ENCODE results near the gene EPB41L1. TPM values are rescaled to one million over a fixed set of nuclear protein-coding genes. Genes with fewer than 3 reads are reported as not detected.
A peak's percentile ranks its signal among the peaks of the same experiment; 100 is the strongest.

The EPB41L1 gene
- total RNA-seq, 1 donor from 2014 or later = 54.8 TPM

DNA sequence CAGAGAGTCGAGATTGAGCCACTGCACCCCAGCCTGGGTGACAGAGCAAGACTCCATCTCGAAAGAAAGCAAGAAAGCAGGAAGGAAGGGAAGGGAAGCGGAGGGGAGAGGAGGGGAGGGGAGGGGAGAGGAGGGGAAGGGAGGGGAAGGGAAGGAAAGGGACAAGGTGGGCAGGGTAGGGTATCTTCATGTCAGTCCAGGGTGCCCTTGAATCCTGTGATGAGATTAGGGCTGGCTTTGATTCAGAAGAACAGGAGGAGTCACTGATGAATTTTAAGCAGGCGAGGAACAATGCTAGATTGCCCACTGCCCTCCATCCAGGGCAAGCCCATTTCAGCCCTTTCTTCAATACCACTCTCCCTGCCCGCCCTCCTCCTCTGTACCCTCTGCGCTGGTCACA lies 35.0 kb upstream of the EPB41L1 start:
- Histone ChIP-seq H3K27me3 (no peaks in the 10 kb centered on the region), H3K4me3 (no peak overlapping the region), H3K27ac (no peak overlapping the region), H3K36me3 (no peaks in the 10 kb centered on the region), H3K9me3 (no peaks in the 10 kb centered on the region), H3K4me1 (peaks cover 10% of the 10 kb centered on the region)
- DNase-seq (ENCODE audit: extremely low spot score in 2 of 2) = no peak
- TF ChIP-seq POLR2AphosphoS5 (IDR thresholded peaks at IDR 0.05; ENCODE audit: insufficient read depth in 1 of 2, low read depth in 1 of 2) (no peak), POLR2A (IDR thresholded peaks at IDR 0.05) (no peak)
- TF ChIP-seq, protein P1, sequence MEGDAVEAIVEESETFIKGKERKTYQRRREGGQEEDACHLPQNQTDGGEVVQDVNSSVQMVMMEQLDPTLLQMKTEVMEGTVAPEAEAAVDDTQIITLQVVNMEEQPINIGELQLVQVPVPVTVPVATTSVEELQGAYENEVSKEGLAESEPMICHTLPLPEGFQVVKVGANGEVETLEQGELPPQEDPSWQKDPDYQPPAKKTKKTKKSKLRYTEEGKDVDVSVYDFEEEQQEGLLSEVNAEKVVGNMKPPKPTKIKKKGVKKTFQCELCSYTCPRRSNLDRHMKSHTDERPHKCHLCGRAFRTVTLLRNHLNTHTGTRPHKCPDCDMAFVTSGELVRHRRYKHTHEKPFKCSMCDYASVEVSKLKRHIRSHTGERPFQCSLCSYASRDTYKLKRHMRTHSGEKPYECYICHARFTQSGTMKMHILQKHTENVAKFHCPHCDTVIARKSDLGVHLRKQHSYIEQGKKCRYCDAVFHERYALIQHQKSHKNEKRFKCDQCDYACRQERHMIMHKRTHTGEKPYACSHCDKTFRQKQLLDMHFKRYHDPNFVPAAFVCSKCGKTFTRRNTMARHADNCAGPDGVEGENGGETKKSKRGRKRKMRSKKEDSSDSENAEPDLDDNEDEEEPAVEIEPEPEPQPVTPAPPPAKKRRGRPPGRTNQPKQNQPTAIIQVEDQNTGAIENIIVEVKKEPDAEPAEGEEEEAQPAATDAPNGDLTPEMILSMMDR (IDR thresholded peaks at IDR 0.05) = no peak
- intact Hi-C loops (cut with DNase I) = no loop called here

DNA sequence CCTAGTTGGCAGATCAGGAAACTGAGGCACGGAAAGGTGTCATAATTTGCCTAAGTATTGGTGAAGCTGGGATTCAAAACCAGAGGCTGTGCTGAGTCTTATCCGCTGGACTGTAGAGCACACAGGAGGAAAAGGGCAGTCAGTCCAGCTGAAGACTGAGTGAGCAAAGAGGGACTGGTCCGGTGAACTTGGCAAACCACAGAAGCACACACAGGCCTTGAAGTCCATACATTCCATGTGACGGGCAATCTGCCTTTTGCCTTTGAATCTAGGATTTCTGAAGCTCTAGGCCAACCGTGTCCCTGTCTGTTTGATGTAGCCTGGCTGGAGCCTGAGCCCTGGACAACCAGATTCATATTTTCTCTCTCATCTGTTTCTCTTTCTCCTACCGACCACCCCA lies 34.3 kb upstream of the EPB41L1 start:
- TF ChIP-seq POLR2AphosphoS5 (IDR thresholded peaks at IDR 0.05; ENCODE audit: insufficient read depth in 1 of 2, low read depth in 1 of 2) (no peak), POLR2A (IDR thresholded peaks at IDR 0.05) (no peak)
- TF ChIP-seq, protein P1 (IDR thresholded peaks at IDR 0.05) = no peak
- Histone ChIP-seq H3K27me3 (no peaks in the 10 kb centered on the region), H3K4me1 (peaks cover 10% of the 10 kb centered on the region), H3K27ac (no peak overlapping the region), H3K36me3 (no peaks in the 10 kb centered on the region), H3K9me3 (no peaks in the 10 kb centered on the region), H3K4me3 (no peak overlapping the region)
- intact Hi-C loops (cut with DNase I) = no loop called here
- DNase-seq (ENCODE audit: extremely low spot score in 2 of 2) = no peak

DNA sequence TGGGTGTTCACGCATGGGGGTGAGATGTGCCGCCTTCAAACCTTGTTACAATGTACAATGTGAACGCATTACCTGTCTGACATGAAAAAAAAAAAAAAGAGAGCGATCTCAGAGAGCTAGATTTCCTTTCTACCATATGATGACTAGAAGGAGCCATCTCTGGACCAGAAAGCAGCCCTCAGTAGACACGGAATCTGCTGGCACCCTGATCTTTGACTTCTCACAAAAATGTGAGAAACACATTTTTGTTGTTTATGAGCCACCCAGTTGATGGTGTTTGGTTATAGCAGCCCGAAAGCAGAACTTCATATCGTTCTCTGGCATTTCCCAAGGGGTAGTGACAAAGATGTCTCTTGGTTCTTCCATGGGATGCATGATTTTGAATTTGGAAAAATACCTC lies 33.5 kb upstream of the EPB41L1 start:
- H3K27ac ChIP-seq = no peak overlapping the region
- no peaks in the 10 kb centered on the region for H3K9me3 ChIP-seq
- intact Hi-C loops (cut with DNase I) = no loop called here
- no peak for DNase-seq (ENCODE audit: extremely low spot score in 2 of 2)
- H3K4me1 ChIP-seq = peaks cover 10% of the 10 kb centered on the region
- TF ChIP-seq POLR2AphosphoS5 (IDR thresholded peaks at IDR 0.05; ENCODE audit: insufficient read depth in 1 of 2, low read depth in 1 of 2) = no peak
- TF ChIP-seq, protein P1 (IDR thresholded peaks at IDR 0.05) = no peak
- TF ChIP-seq POLR2A (IDR thresholded peaks at IDR 0.05) = no peak
- H3K36me3 ChIP-seq = no peaks in the 10 kb centered on the region
- no peaks in the 10 kb centered on the region for H3K27me3 ChIP-seq
- H3K4me3 ChIP-seq = no peak overlapping the region

DNA sequence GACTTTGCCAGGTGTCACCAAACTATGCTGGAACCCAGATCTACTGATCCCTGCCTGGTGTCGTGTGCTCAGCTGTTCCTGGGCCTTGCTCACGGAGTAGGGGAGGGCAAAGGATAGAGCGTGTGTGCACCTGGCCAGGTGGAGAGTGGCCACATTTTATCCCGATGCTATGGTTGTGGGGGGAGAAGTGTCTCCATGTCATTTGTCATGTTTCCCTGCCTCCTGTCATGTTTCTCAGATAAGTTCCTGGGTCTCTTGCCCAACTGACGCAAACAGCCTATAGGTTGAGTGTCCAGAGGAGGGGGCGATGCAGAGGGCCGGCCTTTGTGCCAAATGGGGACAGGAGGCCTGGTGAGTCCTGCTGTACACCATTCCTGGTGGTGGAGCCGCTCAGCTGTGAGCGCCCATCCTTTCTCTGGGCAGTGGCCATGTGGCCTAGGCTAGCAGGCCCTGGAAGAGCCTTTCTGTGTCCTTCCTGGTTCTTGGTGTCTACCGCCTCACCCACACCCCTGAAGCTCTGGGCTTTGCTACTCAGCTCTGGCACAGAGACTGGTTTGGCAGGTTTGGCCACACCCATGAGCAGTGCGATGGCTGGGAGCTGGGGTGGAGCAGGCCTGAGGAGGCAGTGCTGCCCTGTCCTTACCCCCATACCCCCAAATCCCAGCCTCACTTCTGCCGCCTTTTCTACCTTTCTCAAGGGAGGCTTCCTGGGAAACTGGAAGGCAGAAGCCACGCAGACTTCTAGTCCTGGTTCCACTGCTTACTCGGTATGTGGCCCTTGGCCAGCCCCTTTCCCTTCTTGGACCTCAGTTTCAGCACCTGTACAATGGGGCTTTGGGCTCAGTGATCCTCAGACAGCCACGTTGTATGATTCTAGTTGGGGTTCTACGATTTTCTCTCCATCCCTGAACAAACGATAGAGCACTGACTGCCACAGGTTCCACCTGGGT lies 32.3 kb upstream of the EPB41L1 start:
- H3K36me3 ChIP-seq = no peaks in the 10 kb centered on the region
- H3K27ac ChIP-seq = peak overlapping the region; percentile 63
- DNase-seq (ENCODE audit: extremely low spot score in 2 of 2) = no peak
- no peaks in the 10 kb centered on the region for H3K9me3 ChIP-seq
- intact Hi-C loops (cut with DNase I) = no loop called here
- TF ChIP-seq POLR2AphosphoS5 (IDR thresholded peaks at IDR 0.05; ENCODE audit: insufficient read depth in 1 of 2, low read depth in 1 of 2) = peak; percentile 36 to 73
- TF ChIP-seq POLR2A (IDR thresholded peaks at IDR 0.05) = no peak
- TF ChIP-seq, protein P1 (IDR thresholded peaks at IDR 0.05) = no peak
- no peaks in the 10 kb centered on the region for H3K27me3 ChIP-seq
- peaks cover 10% of the 10 kb centered on the region for H3K4me1 ChIP-seq
- H3K4me3 ChIP-seq = no peak overlapping the region

DNA sequence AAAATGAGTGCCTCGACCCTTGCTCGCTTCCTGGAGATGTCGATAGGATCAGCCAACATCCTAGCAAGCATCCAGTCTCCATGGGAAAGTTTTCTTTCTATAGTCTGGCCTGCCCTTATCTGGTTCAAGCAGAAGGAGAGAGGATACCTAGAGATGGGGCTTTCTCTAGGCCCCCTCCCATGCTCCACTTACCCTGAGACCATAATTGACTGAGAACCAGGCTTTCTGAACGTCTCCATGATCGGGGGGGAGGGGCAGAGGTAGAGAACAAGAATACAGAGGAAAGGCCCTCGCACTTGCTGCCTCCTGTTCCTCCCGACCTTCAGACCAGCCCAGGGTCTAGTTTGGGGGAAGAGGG lies 31.6 kb upstream of the EPB41L1 start:
- no peak for DNase-seq (ENCODE audit: extremely low spot score in 2 of 2)
- Histone ChIP-seq H3K4me3 (no peak overlapping the region), H3K4me1 (peaks cover 13% of the 10 kb centered on the region), H3K27ac (peak overlapping the region; percentile 63), H3K36me3 (no peaks in the 10 kb centered on the region), H3K9me3 (no peaks in the 10 kb centered on the region), H3K27me3 (no peaks in the 10 kb centered on the region)
- intact Hi-C loops (cut with DNase I) = no loop called here
- TF ChIP-seq POLR2A (IDR thresholded peaks at IDR 0.05) (no peak), POLR2AphosphoS5 (IDR thresholded peaks at IDR 0.05; ENCODE audit: insufficient read depth in 1 of 2, low read depth in 1 of 2) (no peak)
- TF ChIP-seq, protein P1 (IDR thresholded peaks at IDR 0.05) = no peak

Measured in vagina (tissue), 2 donors.